Parietal lobe (tissue), 1 donor: ENCODE measurements around the gene IL1RAP. TPM values are rescaled to one million over a fixed set of nuclear protein-coding genes. Genes with fewer than 3 reads are reported as not detected.

Experiments used
- total RNA-seq: library from RNA; depleted of rRNA; stranded (reverse); fragments of >200 nt; gene quantifications from one replicate; pipeline ENCODE4 v1.2.3, GENCODE V29; 2014

Gene IL1RAP, protein sequence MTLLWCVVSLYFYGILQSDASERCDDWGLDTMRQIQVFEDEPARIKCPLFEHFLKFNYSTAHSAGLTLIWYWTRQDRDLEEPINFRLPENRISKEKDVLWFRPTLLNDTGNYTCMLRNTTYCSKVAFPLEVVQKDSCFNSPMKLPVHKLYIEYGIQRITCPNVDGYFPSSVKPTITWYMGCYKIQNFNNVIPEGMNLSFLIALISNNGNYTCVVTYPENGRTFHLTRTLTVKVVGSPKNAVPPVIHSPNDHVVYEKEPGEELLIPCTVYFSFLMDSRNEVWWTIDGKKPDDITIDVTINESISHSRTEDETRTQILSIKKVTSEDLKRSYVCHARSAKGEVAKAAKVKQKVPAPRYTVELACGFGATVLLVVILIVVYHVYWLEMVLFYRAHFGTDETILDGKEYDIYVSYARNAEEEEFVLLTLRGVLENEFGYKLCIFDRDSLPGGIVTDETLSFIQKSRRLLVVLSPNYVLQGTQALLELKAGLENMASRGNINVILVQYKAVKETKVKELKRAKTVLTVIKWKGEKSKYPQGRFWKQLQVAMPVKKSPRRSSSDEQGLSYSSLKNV
- 23.5 TPM for total RNA-seq

DNA sequence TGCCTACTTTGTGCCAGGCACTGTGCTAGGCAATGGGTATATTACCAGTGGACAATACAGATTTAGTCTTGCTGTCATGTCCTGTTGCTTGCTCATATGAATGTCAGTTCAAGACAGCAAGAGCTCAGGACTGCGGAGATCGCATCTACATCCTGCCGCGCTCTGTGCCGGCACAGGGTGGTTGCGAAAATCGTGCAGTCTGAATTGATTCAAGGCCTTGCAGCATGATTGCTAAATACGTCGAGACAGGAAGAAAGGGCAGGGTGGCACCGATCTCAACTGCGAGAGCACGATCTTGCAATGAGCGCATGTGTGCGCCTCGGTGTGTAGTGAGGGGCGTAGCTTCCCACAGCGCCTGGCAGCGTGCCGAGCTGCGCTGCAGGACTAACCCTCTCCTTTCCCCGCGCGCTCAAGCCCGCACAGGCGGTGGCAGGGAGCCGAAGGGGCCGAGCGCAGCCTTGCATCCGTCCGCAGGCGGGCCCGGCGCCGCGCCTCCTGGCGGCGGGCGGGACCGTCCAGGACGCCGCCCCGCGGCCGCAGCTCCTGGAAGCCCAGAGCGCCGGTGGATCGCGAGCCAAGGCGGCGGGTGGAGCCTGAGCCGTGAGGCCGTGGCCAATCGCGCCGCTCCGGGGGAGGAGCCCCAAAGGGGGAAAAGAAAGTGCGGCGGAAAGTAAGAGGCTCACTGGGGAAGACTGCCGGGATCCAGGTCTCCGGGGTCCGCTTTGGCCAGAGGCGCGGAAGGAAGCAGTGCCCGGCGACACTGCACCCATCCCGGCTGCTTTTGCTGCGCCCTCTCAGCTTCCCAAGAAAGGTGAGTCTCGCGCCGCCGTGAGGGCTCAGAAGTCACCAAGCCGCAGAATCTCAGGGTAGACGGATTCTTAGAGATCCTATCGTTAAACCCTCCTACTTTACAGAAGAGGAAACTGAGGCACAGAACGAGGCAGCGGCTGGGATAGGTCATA lies at the start of gene IL1RAP:
IL1RAP (plus strand) TSS at position 677 of the 962 bp plus-strand sequence. CDS start 50,205 bp downstream, outside the sequence.

Other genes with a start within 250 kb of the IL1RAP start
- gene CLDN1, start 191.6 kb upstream of the IL1RAP start, total RNA-seq: 2.5 TPM
- 0.63 TPM for gene CLDN16, start 125.9 kb upstream of the IL1RAP start, total RNA-seq
- not detected for gene TMEM207, start 64.2 kb upstream of the IL1RAP start, total RNA-seq